ENCODE measurements around the gene CCSER1.
A peak's percentile ranks its signal among the peaks of the same experiment; 100 is the strongest.

The CCSER1 gene

GRCh38 chr4:90126805-90127204, 389 bp upstream of the CCSER1 start:
- no peak for DNase-seq
- Histone ChIP-seq H3K27me3 (replicated peaks; ENCODE audit: control insufficient read depth, insufficient read depth, low read length, poor library complexity, severe bottlenecking) (no peaks in the 10 kb centered on the region), H3K4me1 (ENCODE audit: control insufficient read depth, insufficient read depth, low read length, poor library complexity, severe bottlenecking) (peaks cover 4% of the 10 kb centered on the region), H3K4me3 (ENCODE audit: insufficient read depth, low read depth, low read length, poor library complexity, severe bottlenecking) (peak overlapping the region; percentile 51), H3K27ac (ENCODE audit: insufficient read depth, low read length, poor library complexity, severe bottlenecking) (no peak overlapping the region), H3K9me3 (ENCODE audit: control insufficient read depth, low read length) (no peaks in the 10 kb centered on the region), H3K36me3 (ENCODE audit: control insufficient read depth, insufficient read depth, low read length) (no peaks in the 10 kb centered on the region)

DNA sequence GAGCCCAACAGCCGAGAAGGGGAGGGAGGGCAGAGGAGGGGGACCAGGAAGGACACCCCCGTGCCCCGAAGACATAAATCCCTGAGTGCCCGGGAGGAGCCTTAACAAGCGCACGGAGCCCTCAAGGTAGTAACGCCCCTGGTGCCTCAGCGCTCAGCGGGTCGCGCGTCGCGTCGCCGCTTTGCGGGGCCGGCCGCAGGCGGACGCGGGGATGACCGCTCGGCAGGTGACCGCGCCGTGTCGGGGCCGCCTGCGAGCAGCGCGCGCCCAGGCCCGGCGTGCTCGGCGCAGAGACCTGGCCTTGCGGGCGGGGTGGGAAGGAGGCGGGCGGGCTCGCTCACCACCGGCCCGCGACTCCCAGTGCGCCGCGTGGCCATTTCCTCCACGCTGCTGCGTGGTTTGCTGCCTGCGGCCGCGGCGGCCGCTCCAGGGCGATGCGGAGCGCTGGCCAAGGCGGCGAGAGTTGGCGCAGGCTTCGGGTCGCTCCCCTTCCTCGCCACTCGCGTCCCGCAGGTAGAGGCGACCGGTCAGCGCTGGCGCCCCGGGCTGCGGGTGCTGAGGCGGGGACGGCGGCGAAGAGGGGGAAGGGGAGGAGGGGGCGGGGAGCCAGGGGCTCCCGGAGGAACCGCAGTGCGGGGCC, 632 bp downstream of the CCSER1 start:
- Histone ChIP-seq H3K27me3 (replicated peaks; ENCODE audit: control insufficient read depth, insufficient read depth, low read length, poor library complexity, severe bottlenecking) (no peaks in the 10 kb centered on the region), H3K27ac (ENCODE audit: insufficient read depth, low read length, poor library complexity, severe bottlenecking) (no peak overlapping the region), H3K4me3 (ENCODE audit: insufficient read depth, low read depth, low read length, poor library complexity, severe bottlenecking) (peak overlapping the region; percentile 51), H3K36me3 (ENCODE audit: control insufficient read depth, insufficient read depth, low read length) (no peaks in the 10 kb centered on the region), H3K9me3 (ENCODE audit: control insufficient read depth, low read length) (no peaks in the 10 kb centered on the region), H3K4me1 (ENCODE audit: control insufficient read depth, insufficient read depth, low read length, poor library complexity, severe bottlenecking) (peaks cover 4% of the 10 kb centered on the region)
- no peak for DNase-seq

- H3K4me1 ChIP-seq (ENCODE audit: control insufficient read depth, insufficient read depth, low read length, poor library complexity, severe bottlenecking): peaks cover 4% of the 10 kb centered on the region
- H3K27ac ChIP-seq (ENCODE audit: insufficient read depth, low read length, poor library complexity, severe bottlenecking): no peak overlapping the region
- peak overlapping the region; percentile 50 for H3K4me3 ChIP-seq (ENCODE audit: insufficient read depth, low read depth, low read length, poor library complexity, severe bottlenecking)
- no peaks in the 10 kb centered on the region for H3K27me3 ChIP-seq (replicated peaks; ENCODE audit: control insufficient read depth, insufficient read depth, low read length, poor library complexity, severe bottlenecking)
- no peaks in the 10 kb centered on the region for H3K36me3 ChIP-seq (ENCODE audit: control insufficient read depth, insufficient read depth, low read length)
- no peak for DNase-seq
- H3K9me3 ChIP-seq (ENCODE audit: control insufficient read depth, low read length): no peaks in the 10 kb centered on the region
Observed at GRCh38 chr4:90128961-90129495, 1.8 kb downstream of the CCSER1 start.

GRCh38 chr4:90130076-90130475, 2.9 kb downstream of the CCSER1 start:
- H3K4me1 ChIP-seq (ENCODE audit: control insufficient read depth, insufficient read depth, low read length, poor library complexity, severe bottlenecking): peaks cover 4% of the 10 kb centered on the region
- no peaks in the 10 kb centered on the region for H3K36me3 ChIP-seq (ENCODE audit: control insufficient read depth, insufficient read depth, low read length)
- no peaks in the 10 kb centered on the region for H3K9me3 ChIP-seq (ENCODE audit: control insufficient read depth, low read length)
- no peak overlapping the region for H3K4me3 ChIP-seq (ENCODE audit: insufficient read depth, low read depth, low read length, poor library complexity, severe bottlenecking)
- no peak for DNase-seq
- H3K27me3 ChIP-seq (replicated peaks; ENCODE audit: control insufficient read depth, insufficient read depth, low read length, poor library complexity, severe bottlenecking): no peaks in the 10 kb centered on the region
- no peak overlapping the region for H3K27ac ChIP-seq (ENCODE audit: insufficient read depth, low read length, poor library complexity, severe bottlenecking)

DNA sequence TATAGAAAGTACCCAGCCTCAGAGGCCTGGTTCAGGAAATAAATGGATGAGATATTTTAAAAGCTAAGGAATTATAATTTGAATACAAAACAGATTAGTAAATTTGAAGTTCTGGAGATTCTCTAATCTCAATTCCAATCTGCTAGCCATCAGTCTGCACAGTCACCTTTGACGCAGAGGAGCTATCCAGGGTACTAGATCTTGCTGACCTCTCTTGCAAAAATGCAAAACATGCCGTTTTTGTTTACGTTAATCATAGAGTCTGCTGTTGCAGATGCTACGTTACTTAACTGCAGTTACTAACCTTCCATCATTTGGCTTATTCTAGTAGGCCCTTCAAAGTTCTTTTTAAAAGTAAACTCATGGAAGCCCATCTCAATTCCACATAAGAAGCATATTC, 10.4 kb downstream of the CCSER1 start:
- Histone ChIP-seq H3K27me3 (replicated peaks; ENCODE audit: control insufficient read depth, insufficient read depth, low read length, poor library complexity, severe bottlenecking) (no peaks in the 10 kb centered on the region), H3K4me1 (ENCODE audit: control insufficient read depth, insufficient read depth, low read length, poor library complexity, severe bottlenecking) (no peaks in the 10 kb centered on the region), H3K4me3 (ENCODE audit: insufficient read depth, low read depth, low read length, poor library complexity, severe bottlenecking) (no peak overlapping the region), H3K36me3 (ENCODE audit: control insufficient read depth, insufficient read depth, low read length) (no peaks in the 10 kb centered on the region), H3K9me3 (ENCODE audit: control insufficient read depth, low read length) (no peaks in the 10 kb centered on the region), H3K27ac (ENCODE audit: insufficient read depth, low read length, poor library complexity, severe bottlenecking) (no peak overlapping the region)
- no peak for DNase-seq

DNA sequence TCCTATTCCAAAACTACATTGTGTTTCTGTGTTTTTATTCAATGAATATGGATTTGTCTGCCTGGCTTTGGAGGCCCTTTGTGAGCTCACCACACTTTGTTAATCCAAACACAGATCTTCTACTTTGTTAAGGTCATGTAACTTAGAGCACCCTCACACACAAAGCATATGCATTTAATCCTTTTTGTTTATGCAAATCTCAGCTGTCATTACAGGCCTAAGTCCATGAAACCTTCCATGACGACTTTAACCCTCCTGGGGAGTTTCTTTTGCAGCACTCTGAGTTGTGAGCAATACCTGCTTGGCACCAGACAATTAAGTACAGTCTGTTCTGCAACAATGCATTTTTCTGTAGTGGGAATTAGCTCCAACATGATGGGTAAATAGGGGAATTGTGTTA, 14.9 kb downstream of the CCSER1 start:
- no peaks in the 10 kb centered on the region for H3K9me3 ChIP-seq (ENCODE audit: control insufficient read depth, low read length)
- no peak overlapping the region for H3K27ac ChIP-seq (ENCODE audit: insufficient read depth, low read length, poor library complexity, severe bottlenecking)
- no peaks in the 10 kb centered on the region for H3K27me3 ChIP-seq (replicated peaks; ENCODE audit: control insufficient read depth, insufficient read depth, low read length, poor library complexity, severe bottlenecking)
- no peak for DNase-seq
- no peaks in the 10 kb centered on the region for H3K36me3 ChIP-seq (ENCODE audit: control insufficient read depth, insufficient read depth, low read length)
- no peak overlapping the region for H3K4me3 ChIP-seq (ENCODE audit: insufficient read depth, low read depth, low read length, poor library complexity, severe bottlenecking)
- H3K4me1 ChIP-seq (ENCODE audit: control insufficient read depth, insufficient read depth, low read length, poor library complexity, severe bottlenecking): no peaks in the 10 kb centered on the region

- Histone ChIP-seq H3K4me3 (ENCODE audit: insufficient read depth, low read depth, low read length, poor library complexity, severe bottlenecking) (no peak overlapping the region), H3K27me3 (replicated peaks; ENCODE audit: control insufficient read depth, insufficient read depth, low read length, poor library complexity, severe bottlenecking) (no peaks in the 10 kb centered on the region), H3K9me3 (ENCODE audit: control insufficient read depth, low read length) (no peaks in the 10 kb centered on the region), H3K4me1 (ENCODE audit: control insufficient read depth, insufficient read depth, low read length, poor library complexity, severe bottlenecking) (no peaks in the 10 kb centered on the region), H3K36me3 (ENCODE audit: control insufficient read depth, insufficient read depth, low read length) (no peaks in the 10 kb centered on the region), H3K27ac (ENCODE audit: insufficient read depth, low read length, poor library complexity, severe bottlenecking) (no peak overlapping the region)
- no peak for DNase-seq
Observed at GRCh38 chr4:90145319-90145718, 18.1 kb downstream of the CCSER1 start.

DNA sequence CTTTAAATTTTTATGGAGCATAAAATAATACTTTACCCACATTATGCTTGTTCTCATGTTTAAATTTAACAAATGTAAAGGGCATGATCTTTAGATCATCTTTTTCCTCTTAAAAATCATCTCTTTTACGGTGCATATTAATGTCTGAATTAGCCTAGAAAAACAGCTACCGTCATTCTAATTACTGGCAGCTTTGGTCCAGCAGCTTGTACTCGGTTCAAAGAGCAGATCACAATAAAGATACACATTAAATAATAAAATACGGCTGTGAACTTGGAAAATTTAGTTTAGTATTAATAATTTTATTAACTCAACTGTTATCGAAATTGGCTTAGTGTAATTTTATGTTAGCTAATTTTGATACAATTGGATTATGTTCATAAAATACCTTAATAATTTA, 19.1 kb downstream of the CCSER1 start:
- Histone ChIP-seq H3K4me1 (ENCODE audit: control insufficient read depth, insufficient read depth, low read length, poor library complexity, severe bottlenecking) (no peaks in the 10 kb centered on the region), H3K27me3 (replicated peaks; ENCODE audit: control insufficient read depth, insufficient read depth, low read length, poor library complexity, severe bottlenecking) (no peaks in the 10 kb centered on the region), H3K4me3 (ENCODE audit: insufficient read depth, low read depth, low read length, poor library complexity, severe bottlenecking) (no peak overlapping the region), H3K9me3 (ENCODE audit: control insufficient read depth, low read length) (no peaks in the 10 kb centered on the region), H3K27ac (ENCODE audit: insufficient read depth, low read length, poor library complexity, severe bottlenecking) (no peak overlapping the region), H3K36me3 (ENCODE audit: control insufficient read depth, insufficient read depth, low read length) (no peaks in the 10 kb centered on the region)
- DNase-seq: no peak

GRCh38 chr4:90148574-90149148, 21.5 kb downstream of the CCSER1 start:
- Histone ChIP-seq H3K27me3 (replicated peaks; ENCODE audit: control insufficient read depth, insufficient read depth, low read length, poor library complexity, severe bottlenecking) (no peaks in the 10 kb centered on the region), H3K36me3 (ENCODE audit: control insufficient read depth, insufficient read depth, low read length) (no peaks in the 10 kb centered on the region), H3K4me3 (ENCODE audit: insufficient read depth, low read depth, low read length, poor library complexity, severe bottlenecking) (no peak overlapping the region), H3K9me3 (ENCODE audit: control insufficient read depth, low read length) (no peaks in the 10 kb centered on the region), H3K27ac (ENCODE audit: insufficient read depth, low read length, poor library complexity, severe bottlenecking) (no peak overlapping the region), H3K4me1 (ENCODE audit: control insufficient read depth, insufficient read depth, low read length, poor library complexity, severe bottlenecking) (no peaks in the 10 kb centered on the region)
- DNase-seq: no peak

DNA sequence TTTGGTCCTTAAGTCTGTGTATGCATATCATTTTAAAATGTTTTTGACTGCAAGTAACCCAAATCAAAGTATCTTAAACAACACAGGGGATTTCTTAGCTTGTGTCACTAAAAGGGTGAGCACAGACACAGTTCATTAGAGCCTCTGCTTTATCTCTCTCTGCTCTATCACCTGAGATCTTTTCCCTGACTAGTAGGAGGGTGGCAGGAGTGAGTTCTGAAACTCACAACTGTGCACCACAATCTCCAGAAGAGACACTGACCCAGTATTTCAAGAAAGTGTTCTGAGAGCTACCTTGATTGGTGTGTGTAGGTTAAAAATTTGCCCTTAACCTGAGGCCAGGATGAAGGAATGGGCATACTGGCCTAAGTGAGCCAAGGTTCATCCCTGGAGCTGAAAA, 24.8 kb downstream of the CCSER1 start:
- H3K27me3 ChIP-seq (replicated peaks; ENCODE audit: control insufficient read depth, insufficient read depth, low read length, poor library complexity, severe bottlenecking): no peaks in the 10 kb centered on the region
- no peaks in the 10 kb centered on the region for H3K36me3 ChIP-seq (ENCODE audit: control insufficient read depth, insufficient read depth, low read length)
- H3K4me3 ChIP-seq (ENCODE audit: insufficient read depth, low read depth, low read length, poor library complexity, severe bottlenecking): no peak overlapping the region
- no peaks in the 10 kb centered on the region for H3K4me1 ChIP-seq (ENCODE audit: control insufficient read depth, insufficient read depth, low read length, poor library complexity, severe bottlenecking)
- H3K9me3 ChIP-seq (ENCODE audit: control insufficient read depth, low read length): no peaks in the 10 kb centered on the region
- no peak overlapping the region for H3K27ac ChIP-seq (ENCODE audit: insufficient read depth, low read length, poor library complexity, severe bottlenecking)
- DNase-seq: no peak

All from effector memory CD4-positive, alpha-beta T cell (primary cell).